LoVo (cell line): ENCODE data around the gene STKLD1.
A peak's percentile ranks its signal among the peaks of the same experiment; 100 is the strongest.

Source experiments
- DNase-seq: peaks from one replicate; pipeline ENCODE4 v3.0.0-alpha.2; 2016; ENCODE audit warnings: low spot score

Gene STKLD1

DNA sequence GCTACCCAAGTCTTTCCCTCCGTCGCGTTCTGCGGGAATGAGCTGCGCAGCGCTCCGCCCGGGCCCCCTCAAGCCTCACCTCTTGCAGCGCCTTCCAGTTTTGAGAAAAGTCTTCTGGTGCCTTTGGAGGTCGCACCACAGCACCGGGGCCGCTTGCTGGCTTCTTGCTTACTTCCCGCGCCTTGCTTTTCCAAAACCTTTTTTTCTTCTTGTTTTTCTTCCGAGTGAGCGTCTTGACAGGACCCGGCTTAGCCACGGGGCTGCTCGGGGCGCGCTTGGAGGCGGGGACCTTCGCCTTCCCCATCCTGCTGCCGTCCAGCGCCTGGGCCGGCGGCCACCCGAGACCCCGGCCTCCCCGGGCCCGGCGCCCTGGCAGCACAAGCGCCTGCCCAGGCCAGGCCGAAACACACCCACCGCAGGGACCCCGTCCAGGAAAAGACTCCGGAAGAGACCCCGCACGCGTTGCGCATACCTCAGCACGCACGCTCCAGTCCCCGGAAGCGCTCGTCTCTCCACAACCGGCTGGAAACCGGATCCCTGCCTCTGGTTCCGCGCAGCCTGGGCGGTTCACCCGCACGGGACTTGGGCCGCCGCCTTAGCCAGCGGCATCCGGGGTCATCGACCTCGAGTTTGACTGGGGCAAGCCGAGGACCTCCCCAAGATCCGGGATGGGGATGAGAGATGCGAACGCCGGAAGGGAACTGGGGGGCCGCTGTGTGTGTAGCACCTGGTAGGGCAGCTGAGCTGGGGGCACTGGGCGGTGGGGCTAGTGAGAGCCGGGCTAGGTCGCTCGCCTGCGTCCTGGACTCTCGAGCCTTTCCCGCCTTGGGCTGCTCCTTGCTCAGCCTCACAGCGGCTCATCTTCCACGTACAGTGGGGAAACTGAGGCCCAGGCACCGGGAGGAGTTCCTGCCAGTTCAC lies 41.6 kb downstream of the STKLD1 start, which contains the start of gene REXO4:
TSS of gene REXO4 (minus strand) at position 470 of the 921 bp plus-strand sequence. CDS start at position 304, 166 bp downstream.
- DNase-seq, result peak; percentile 84

DNA sequence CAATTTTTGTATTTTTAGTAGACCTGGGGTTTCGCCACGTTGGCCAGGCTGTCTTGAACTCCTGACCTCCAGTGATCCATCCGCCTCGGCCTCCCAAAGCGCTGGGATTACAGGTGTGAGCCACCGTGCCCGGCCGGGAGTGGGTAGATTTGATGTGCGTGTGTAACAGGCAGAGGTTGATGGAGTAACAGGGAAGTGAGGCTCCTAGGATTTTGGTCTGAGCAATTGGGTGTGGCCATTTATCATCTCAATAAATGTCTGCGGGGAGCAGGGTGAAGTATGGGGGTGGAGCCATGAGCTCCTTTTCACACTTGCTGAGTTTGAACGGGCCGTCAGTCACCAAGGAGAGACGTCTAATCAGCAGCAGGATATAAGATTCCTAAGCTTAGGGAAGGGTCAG lies 42.8 kb downstream of the STKLD1 start:
- DNase-seq, result peak; percentile 77

DNA sequence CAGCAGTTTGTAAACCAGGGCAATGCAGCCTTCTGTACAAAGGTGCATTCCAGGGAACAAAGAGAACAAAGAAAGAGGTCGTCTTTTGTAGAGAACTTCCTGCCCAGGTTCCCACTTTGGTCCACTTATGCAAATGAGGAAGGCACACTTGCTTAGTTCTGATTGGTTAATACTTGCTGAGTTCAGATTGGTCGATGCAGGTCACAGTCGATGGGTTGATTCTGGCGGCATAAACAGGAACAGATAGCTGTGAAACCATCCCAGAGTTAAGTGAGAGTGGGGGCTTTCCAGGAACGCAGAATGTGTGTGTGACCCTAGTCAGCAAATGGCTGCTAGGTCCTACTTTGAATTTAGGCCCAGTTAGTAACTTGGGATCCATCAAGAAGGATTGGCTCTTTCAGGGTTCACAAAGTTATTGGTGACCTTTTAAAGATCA lies 44.2 kb downstream of the STKLD1 start:
- no peak for DNase-seq

DNA sequence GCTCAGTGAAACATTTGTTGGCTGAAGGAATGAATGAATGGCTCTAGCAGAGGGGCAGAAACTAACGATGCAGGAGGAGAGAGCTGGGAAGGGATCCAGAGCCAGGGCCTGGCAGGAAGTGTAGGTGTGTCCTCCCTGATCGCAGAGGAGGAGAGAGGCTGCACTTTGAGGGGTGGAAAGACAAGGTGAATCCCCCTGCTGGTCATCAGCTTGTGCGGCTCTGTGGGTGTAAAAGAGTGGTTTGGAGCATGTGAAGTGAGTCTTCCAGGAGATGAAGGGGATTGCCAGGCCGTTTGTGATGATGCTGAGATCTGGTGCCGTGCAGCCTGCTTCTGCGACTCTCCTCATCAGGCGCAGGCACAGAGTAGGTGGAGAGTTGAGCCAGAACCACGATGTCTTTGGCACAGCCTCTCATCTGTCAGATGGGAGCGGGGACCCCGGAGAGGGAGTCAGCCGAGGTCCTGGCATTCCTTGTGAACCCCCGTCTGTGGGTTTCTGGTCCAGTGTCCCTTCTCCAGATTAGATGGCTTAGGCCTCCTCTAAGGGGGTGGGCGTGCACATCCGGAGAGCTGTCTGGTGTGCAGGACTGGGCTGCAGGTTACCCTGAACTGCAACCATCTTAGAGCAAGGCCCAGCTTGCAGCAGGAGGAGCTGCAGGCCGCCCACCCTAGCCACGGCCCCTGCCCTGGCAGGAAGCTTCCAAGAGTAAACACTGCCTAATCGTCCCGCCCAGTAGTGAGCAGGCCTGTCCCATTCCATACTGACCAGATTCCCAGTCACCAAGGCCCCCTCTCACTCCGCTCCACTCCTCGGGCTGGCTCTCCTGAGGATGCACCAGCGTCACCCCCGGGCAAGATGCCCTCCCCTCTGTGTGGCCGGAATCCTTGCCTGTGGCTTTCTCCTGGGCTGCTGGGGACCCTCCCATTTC lies 45.7 kb downstream of the STKLD1 start, which contains the start of gene ADAMTS13:
TSS of gene ADAMTS13 (plus strand) at position 753 of the 928 bp plus-strand sequence. CDS start at position 830, 77 bp downstream.
- no peak for DNase-seq

DNA sequence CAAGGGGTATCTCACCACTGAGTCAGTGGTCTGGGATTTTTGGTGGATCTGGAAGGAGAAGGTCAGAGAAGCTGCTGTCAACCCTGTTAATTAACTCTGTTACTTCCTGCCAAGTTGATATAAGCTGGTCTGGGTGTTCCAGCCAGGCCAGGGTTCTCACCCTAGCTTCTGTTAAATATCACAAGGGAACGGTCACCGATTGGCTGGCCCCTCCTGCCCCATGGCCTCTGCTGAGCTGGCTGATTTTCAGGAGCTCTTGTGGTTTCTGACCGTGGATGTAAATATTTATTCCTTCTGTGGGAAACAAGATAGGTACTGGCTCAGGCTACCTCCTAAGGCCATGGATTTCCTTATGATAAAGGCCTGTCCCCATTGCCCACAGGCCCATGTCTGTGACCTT lies 47.0 kb downstream of the STKLD1 start:
- DNase-seq, result no peak

DNA sequence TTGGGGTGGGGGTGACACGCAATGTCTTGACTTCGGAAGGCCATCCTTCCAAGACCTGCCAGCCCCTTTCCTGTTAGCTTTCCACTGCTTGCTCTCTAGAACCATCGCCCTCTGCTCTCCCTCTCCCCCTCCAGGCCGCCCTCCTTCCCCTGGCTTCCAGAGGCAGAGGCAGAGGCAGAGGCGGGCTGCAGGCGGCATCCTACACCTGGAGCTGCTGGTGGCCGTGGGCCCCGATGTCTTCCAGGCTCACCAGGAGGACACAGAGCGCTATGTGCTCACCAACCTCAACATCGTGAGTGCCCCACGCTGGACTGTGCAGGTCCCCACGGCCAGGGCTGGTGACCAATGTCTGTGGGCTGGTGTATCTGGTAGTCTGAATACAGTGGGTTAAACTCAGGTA lies 48.0 kb downstream of the STKLD1 start:
- DNase-seq, result no peak

DNA sequence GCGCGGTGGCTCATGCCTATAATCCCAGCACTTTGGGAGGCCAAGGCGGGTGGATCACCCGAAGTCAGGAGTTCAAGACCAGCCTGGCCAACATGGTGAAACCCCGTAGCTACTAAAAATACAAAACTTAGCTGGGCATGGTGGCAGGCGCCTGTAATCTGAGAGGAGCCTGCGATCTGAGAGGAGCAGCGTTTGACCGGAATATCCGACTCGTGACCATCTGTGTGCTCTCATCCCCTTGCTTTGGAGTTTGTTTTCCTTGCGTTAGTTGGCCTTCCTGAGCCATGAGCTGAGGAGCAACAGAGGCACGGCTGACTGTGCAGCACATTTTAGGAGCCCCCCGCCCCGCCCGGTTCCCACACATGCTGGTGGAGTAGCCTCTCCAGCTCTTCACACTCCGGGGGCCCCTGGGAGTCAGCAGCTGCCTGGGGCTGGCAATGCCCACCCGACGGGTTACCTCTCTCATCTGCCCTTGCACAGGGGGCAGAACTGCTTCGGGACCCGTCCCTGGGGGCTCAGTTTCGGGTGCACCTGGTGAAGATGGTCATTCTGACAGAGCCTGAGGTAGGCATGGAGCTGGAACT lies 49.0 kb downstream of the STKLD1 start:
- DNase-seq, result no peak

DNA sequence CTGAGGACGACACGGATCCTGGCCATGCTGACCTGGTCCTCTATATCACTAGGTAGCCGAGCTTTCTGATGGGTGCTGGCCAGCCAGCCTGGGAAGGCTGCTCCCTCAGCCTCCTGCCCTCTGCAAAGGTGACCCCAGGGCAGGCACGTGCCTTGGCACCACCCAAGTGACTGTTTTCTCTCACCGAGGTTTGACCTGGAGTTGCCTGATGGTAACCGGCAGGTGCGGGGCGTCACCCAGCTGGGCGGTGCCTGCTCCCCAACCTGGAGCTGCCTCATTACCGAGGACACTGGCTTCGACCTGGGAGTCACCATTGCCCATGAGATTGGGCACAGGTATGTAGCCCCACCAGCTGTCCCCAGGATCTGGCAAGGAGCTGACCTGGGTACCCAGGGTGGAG lies 49.8 kb downstream of the STKLD1 start:
- no peak for DNase-seq

DNA sequence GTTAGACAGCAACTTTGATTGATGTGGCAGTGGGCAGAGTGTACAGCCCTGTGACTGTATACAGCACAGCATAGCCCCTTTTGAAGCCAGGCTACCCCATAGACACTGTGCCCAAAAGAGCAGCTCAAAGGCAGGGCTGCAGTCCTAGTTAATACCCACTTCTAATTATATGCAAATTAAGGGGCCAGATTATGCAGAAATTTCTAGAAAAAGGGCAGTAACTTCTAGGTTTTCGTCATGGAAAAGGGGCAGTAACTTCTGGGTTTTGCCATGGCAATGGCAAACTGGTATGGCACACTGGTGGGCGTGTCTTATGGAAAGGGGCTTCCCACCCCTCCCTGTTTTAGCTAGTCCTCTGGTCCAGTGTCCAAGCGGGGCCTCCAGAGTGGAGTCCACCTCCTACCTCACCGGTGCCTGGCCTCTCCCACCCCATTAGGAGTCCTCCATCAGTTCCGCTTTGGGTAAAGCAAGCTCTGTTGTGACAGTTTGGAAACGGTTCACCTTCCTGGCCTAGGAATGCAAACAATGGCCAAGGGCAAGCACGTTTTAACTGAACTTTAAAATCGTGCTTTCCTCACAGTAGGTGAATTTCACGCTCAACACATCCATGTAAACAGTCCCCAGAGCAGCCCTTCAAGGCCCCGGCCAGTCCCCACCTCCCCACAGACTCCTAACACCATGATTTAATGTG lies 51.6 kb downstream of the STKLD1 start:
- DNase-seq, result no peak

DNA sequence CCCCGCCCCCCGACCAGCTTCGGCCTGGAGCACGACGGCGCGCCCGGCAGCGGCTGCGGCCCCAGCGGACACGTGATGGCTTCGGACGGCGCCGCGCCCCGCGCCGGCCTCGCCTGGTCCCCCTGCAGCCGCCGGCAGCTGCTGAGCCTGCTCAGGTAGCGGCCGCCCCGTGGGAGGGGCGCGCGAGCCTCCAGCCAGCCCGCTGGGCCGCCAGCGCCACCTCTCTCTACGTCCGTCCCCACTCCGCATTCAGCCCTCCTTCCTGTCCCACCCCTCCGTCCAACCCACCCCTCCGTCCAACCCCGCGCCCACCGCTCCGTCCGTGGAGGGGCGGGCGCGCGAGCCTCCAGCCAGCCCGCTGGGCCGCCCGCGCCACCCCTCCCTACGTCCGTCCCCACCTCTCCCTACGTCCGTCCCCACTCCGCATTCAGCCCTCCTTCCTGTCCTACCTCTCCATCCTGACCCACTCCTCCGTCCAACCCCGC lies 52.5 kb downstream of the STKLD1 start:
- no peak for DNase-seq

DNA sequence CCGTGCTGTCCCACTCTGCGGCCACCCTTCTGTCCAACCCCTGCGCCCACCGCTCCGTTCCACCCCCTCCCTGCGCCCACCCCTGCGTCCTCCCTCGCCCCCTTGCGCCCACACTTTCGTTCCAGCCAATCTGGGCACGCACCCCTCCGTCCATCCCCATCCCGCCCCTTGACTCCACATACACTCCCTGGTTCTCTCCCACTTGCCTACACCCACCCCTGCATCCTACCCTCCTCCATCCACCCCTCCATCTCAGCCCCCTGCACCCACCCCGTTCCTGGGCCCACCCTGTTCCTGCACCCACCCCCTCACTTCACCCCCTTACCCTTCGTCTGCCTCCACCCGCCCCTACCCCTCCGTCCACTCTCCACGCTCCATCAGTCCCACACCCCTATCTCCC lies 53.0 kb downstream of the STKLD1 start:
- DNase-seq, result no peak

DNA sequence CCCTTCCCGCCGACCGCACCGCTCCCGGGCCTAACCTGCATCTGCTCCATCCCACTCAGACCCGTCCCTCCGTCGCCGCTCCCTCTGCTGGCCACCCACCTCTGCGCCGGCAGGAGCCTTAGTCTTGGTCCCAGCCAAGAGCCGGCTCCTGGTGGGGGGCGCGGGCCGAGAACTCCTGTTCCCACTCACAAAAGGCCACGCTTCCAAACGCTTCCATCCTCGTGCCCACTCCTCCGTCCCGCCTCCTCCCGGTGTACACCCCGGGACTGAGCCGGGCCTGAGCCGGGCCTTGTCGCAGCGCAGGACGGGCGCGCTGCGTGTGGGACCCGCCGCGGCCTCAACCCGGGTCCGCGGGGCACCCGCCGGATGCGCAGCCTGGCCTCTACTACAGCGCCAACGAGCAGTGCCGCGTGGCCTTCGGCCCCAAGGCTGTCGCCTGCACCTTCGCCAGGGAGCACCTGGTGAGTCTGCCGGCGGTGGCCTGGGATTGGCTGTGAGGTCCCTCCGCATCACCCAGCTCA lies 53.5 kb downstream of the STKLD1 start:
- no peak for DNase-seq

DNA sequence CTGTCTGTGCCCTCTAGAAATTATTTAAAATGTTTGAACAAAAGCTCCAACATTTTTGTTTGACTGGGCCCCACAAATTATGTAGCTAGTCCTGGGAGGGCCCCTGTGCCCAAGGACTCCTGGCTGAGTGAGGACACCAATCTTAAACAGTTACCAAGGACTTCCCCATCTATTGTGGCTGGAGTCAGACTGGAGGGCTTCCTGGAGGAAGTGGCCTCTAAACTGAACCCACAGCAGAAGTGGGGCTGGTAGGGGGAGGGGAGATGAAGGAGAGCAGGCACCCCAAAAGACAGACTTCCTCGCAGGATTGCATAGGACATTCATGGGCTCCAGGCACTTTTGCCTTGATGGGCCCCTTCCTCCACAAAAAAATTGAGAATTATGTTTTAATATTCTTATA lies 54.1 kb downstream of the STKLD1 start:
- DNase-seq, result no peak

DNA sequence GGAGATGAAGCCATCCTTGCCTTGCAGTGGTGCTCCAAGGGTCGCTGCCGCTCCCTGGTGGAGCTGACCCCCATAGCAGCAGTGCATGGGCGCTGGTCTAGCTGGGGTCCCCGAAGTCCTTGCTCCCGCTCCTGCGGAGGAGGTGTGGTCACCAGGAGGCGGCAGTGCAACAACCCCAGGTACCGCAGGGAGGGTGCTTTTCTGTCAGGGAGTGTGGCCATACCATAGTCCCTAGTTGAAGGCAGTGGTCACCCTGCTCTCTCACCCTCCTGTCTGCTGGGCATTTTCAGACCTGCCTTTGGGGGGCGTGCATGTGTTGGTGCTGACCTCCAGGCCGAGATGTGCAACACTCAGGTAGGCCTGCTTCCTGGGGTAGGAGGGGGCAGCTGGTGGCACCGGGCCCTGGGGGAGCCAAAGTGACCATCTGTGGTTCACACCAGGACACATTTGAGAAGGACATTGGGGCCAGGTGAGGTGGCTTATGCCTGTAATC lies 57.2 kb downstream of the STKLD1 start:
- no peak for DNase-seq

DNA sequence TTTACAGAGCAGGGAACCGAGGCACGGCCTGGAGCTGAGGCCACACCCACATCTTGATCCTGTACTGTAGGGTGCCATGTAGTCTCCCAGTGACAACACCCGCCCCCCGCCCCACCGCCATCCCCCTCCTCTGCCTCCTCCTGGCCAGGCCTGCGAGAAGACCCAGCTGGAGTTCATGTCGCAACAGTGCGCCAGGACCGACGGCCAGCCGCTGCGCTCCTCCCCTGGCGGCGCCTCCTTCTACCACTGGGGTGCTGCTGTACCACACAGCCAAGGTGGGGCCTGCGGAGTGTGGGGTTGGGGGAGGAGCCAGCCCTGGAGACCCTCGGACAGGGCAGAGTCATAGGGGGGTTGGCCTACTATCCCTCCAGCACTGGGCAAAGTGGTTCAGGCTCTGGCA lies 60.5 kb downstream of the STKLD1 start:
- DNase-seq, result no peak

DNA sequence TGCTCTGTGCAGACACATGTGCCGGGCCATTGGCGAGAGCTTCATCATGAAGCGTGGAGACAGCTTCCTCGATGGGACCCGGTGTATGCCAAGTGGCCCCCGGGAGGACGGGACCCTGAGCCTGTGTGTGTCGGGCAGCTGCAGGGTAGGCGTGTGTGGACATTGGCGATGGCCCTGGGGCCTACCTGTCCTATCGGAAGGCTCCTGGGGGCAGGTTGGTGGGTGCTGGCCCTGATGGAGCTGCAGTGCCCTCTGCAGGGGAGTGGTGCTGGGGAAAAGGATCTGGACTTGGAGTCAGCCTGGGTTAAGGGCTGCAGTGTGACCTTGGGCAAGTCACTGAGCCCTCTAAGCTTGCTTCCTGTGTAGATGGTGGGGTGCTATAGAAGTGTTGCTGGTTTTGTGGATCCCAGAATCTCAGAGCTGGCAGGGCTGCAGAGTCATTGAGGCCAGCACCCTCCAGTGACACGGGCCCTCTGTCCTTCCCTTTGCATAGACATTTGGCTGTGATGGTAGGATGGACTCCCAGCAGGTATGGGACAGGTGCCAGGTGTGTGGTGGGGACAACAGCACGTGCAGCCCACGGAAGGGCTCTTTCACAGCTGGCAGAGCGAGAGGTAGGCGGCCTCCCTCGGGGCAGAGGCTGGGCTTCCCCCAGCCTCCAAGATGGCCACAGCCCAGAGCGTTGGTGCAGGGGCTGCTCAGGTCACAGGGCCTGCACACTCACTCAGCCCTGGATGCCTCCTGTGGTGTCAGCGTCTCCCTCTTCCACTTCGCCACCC lies 61.8 kb downstream of the STKLD1 start:
- DNase-seq, result no peak

DNA sequence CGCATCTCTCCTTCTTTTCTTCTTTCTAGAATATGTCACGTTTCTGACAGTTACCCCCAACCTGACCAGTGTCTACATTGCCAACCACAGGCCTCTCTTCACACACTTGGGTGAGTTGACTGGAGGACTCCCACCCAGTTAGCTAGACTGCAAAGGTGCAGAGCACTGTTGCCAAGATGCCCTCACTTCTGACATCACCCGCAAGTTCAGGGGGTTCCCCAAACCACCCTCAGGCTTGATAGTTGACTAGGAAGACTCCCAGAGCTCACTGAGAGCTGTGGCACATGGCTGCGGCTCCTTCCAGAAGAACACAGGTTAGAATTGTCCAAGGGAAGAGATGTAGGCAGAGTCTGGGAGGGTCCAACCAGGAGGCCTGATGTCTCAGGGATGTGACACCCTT lies 63.2 kb downstream of the STKLD1 start:
- no peak for DNase-seq

DNA sequence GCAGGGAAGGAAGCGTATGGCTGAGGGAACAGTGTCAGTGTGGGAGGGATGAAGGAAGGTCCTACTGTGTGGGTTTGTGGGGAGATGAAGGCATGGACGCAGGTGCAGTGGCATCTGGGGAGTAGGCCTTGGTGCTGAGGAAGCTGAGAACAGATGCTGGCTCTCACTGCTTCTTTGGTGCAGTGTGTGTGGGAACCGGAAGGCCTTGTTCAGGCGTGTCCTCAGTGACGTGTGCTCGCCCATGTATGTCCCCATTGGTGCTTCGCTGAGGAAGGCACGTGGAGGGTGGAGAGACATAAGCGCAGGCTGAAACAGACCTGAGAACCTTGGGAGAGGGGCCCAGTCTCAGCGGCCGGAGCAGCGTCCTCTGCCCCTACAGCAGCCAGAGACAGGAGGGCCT lies 64.7 kb downstream of the STKLD1 start:
- no peak for DNase-seq

DNA sequence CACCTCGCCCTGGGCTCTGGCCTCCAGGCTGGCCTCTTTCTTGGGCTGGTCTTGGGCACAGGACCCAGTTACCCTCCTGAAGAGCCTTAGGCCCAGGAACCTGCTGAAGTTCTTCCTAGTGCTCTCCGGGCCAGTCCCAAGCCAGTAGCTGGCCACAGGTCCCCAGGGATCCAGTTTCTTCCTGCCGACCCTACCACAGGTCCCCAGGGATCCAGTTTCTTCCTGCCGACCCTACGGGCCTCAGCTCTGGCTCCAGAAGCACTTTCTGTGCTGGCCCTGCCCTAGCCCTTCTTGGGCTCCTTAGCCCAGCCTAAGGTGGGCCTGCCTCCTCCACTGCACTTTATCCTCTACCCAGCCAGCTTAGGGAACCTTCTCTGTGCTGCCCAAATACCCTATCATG lies 65.4 kb downstream of the STKLD1 start:
- DNase-seq, result no peak

DNA sequence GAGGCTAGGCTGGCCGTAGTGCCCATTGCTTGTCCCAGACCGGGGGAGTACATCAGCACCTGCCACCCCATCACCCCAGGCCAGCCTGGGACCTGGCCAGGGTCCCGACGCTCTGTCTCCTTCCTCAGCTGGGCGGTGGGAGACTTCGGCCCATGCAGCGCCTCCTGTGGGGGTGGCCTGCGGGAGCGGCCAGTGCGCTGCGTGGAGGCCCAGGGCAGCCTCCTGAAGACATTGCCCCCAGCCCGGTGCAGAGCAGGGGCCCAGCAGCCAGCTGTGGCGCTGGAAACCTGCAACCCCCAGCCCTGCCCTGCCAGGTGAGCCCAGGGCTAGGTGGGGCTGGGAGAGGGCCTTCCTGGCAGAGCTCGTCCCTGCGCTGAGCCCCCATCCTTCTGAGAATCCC lies 67.1 kb downstream of the STKLD1 start:
- DNase-seq, result no peak
